Measurements from ENCODE around the gene PDZD2.

- no peak for TF ChIP-seq CTCF (IDR thresholded peaks at IDR 0.05)
- TF ChIP-seq POLR2A (IDR thresholded peaks at IDR 0.05) = no peak
Observed at GRCh38 chr5:32135086-32135485, 496.2 kb downstream of the PDZD2 start.
